H1 (cell line): ENCODE measurements around the gene CACNG4.

Experiments
- POLR2A ChIP-seq, 2 experiments: IDR thresholded peaks; 1 replicate in 1 of 2; 2 replicates in 1 of 2; pipeline ENCODE4 v1.6.1; 2011; ENCODE audit warnings: low read depth in 2 of 2, low read length in 2 of 2, mild to moderate bottlenecking in 2 of 2; ENCODE audit errors: control extremely low read depth in 1 of 2
- RFX5 ChIP-seq: IDR thresholded peaks from 2 replicates; pipeline ENCODE4 v1.6.1; 2011; ENCODE audit warnings: low read depth, low read length, improper control_type of control experiment, borderline replicate concordance
- TF ChIP-seq, protein P1 (sequence below), 3 experiments: IDR thresholded peaks; 1 replicate in 2 of 3; 2 replicates in 1 of 3; pipeline versions ENCODE4 v1.5.1 to v1.6.1; 2011; ENCODE audit warnings: low read length in 3 of 3, mild to moderate bottlenecking in 3 of 3, inconsistent platforms in 2 of 3, low read depth in 1 of 3, moderate library complexity in 1 of 3; ENCODE audit not compliant: insufficient read depth in 1 of 3; ENCODE audit errors: control extremely low read depth in 1 of 3

DNA sequence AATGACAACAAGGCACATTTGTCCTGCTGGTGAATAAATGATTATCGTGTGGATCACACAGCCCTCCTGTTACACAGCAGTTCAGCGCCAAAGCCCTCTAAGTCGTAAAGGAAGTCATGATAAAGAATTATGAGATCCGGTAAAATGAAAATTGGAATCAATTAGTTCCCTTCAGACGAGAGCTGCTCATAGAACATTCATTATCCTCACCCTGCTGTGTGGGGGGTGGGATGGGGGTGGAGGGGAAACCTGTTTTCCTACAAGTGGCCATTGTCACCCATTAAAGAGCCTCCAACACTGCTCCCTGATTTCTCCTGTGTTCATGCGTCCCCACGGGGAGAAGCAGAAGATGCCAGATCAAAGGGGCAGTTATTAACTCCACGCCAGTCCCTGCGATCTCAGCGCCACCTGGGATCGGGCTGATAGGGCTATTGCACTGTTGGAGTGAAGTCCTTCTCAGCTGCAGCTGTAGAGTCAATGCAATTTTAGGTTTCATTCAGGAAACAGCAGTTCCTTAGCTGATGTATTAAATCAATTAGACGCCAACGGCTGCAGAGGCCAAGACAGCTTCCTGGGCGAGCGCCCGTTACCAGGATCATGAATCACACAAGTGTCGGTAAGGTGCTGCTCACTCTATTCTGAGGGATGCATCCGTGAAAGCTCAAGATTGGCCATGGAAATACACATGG is 19.2 kb upstream of the CACNG4 start:
- TF ChIP-seq RFX5 = no peak
- TF ChIP-seq POLR2A (IDR thresholded peaks at IDR 0.05; ENCODE audit: control extremely low read depth in 1 of 2, low read depth in 2 of 2, low read length in 2 of 2) = no peak
- TF ChIP-seq, protein P1, sequence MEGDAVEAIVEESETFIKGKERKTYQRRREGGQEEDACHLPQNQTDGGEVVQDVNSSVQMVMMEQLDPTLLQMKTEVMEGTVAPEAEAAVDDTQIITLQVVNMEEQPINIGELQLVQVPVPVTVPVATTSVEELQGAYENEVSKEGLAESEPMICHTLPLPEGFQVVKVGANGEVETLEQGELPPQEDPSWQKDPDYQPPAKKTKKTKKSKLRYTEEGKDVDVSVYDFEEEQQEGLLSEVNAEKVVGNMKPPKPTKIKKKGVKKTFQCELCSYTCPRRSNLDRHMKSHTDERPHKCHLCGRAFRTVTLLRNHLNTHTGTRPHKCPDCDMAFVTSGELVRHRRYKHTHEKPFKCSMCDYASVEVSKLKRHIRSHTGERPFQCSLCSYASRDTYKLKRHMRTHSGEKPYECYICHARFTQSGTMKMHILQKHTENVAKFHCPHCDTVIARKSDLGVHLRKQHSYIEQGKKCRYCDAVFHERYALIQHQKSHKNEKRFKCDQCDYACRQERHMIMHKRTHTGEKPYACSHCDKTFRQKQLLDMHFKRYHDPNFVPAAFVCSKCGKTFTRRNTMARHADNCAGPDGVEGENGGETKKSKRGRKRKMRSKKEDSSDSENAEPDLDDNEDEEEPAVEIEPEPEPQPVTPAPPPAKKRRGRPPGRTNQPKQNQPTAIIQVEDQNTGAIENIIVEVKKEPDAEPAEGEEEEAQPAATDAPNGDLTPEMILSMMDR (IDR thresholded peaks at IDR 0.05; ENCODE audit: control extremely low read depth in 1 of 3, insufficient read depth in 1 of 3, low read depth in 1 of 3, low read length in 3 of 3) = no peak
